HG03039 (cell line): ENCODE results near the gene CLK3.

Source experiments
- ATAC-seq: cut with Tn5 transposase; IDR thresholded peaks from one replicate; pipeline ENCODE4 v1.9.1; 2021; ENCODE audit warnings: mild to moderate bottlenecking, moderate library complexity; ENCODE audit not compliant: unreplicated experiment

CLK3 gene

GRCh38 chr15:74676801-74677200 is 61.2 kb downstream of the CLK3 start:
- ATAC-seq: no peak
